Measurements from ENCODE around the gene TAMALIN.

Gene TAMALIN

DNA sequence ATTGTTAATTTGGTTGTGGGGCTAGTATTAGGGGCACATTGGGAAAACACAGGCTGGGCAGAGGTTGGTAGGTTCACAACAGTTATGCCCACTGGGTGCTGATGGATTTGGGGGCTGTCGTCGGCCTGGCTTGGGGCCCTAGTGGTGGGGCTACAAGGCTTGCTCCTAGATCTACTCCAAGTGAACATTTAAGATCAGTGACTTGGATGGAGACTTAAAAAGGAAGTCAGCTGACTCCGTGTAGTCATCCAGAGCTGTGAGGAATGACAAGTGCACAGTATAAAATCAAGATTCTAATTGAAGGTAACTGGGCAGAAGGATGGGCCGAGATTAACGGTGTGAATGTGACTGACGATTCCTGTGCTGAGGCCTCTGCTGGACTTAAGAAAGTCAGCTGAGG is 31.7 kb downstream of the TAMALIN start:
- DNase-seq = no peak

- DNase-seq = no peak
These were observed 34.3 kb downstream of the TAMALIN start for GRCh38 chr12:52041035-52041434.

- DNase-seq = peak; percentile 84
These were observed 35.0 kb downstream of the TAMALIN start for GRCh38 chr12:52041695-52042123.

- no peak for DNase-seq
These were observed 36.1 kb downstream of the TAMALIN start for GRCh38 chr12:52042706-52043385.

DNA sequence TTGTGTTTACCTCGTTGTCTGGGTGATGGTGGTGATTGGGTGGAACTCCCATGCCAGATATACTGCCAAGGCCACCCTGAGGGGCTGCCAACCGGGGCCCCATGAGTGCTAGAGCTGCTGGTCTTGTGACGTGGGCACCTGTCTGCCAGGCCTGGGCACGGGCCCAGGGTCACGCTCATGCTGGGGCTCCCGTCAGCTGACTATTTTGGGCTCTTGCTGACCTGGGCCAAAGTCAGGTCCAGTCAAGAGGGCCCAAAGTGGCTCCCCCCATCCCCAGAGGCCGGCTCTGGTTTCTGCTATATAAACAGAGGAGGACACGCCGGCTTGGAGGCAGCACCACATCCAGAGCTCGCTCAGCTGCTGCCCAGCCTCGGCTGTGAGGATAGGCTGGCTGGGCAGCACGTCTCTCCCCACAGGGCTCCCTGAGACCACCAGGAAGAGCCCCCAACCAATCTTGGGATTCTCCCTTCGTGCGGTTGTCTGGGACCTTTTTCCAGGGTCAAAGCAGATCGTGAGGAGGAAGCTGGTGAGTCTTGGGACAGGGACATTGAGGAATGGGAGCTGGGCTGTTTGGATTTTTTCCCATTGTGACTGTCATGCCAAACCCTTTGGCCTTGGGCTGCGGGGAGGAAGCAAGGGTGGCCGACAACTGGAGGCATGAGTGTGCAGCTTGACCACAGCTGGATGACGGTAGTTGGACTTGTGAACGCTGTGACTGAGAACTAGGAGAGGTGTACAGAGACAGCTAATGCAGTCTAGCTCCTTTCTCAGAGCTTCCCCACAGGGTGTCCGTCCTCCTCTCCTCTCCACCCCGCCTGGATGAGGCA is 36.9 kb downstream of the TAMALIN start:
- no peak for DNase-seq

GRCh38 chr12:52044292-52044983 is 37.7 kb downstream of the TAMALIN start:
- no peak for DNase-seq

- peak; percentile 43 for DNase-seq
These were observed 39.1 kb downstream of the TAMALIN start for GRCh38 chr12:52045794-52046199.

- DNase-seq = no peak
These were observed 40.1 kb downstream of the TAMALIN start for GRCh38 chr12:52046859-52047258.

DNA sequence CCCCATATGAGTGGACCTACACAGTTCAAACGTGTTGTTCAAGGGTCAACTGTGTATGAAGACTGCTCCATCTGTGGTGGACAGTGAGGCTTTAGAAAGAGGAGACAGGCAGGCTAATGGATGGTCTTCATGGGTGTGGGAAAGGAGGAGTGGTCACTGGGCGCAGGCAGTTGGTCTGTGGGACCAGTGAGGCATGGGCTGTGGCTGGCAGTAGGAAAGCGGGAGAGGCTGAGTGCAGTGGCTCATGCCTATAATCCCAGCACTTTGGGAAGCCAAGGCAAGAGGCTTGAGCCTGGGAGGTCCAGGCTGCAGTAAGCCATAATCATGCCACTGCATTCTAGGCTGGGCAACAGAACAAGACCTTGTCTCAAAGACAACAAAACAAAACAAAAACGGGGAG is 42.5 kb downstream of the TAMALIN start:
- DNase-seq = no peak

DNA sequence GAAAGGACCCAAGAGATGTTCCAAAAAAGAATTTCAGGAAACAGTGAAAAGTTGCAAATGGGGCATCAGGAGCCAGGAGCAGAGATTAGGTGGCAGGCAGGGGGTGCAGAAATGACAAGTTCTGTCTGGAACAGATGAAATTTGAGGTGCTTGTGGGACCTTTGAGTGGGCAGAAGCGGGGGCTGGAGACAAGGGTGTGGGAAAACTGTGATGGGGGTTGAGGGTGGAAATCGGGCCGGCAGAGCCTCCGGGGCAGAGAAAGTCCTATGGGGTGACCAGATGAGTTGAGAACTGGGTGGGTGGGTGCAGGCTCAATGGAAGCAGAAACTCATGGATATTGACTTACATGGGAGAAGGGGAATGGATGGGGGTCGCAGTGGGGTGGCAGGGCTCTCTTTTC is 42.9 kb downstream of the TAMALIN start:
- DNase-seq = no peak

GRCh38 chr12:52050116-52050757 is 43.5 kb downstream of the TAMALIN start:
- DNase-seq = peak; percentile 75

DNA sequence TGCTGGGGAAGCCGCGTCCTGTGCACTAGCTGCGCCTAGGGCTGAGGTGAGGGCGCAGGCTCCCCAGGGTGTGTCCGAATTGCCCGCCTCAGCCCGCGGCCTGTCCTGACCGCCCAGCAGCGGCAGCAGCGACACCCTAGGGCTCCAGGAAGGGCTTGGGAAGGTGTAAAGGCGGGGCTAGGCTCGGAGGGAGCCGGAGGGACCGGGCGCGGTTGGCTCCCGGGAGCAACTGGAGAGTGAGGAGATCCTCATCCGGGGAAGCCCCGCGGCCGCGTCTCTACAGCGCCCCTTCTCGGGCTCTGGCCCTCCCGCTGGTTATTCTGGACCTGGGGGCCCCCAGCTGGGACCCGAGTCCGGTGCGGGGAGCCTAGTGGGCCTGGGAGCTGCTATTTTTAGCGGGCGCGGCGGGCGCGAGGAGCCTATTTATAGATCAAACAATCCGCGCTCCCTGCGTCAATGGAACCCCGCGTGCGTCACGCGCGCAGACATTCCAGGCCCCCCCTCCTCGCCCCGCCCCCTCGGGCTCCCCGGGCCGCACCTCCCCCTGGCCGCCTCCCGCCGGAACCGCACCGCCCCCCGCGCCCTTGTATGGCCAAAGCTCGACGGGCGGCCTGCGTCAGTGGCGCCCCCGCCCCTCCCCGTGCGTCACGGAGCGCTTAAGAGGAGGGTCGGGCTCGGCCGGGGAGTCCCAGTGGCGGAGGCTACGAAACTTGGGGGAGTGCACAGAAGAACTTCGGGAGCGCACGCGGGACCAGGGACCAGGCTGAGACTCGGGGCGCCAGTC is 44.2 kb downstream of the TAMALIN start, which contains the start of gene NR4A1:
Gene NR4A1 (plus strand): TSS at position 685 of the 784 bp plus-strand sequence. CDS start 2,887 bp downstream, outside the sequence.
- peak; percentile 98 for DNase-seq

DNA sequence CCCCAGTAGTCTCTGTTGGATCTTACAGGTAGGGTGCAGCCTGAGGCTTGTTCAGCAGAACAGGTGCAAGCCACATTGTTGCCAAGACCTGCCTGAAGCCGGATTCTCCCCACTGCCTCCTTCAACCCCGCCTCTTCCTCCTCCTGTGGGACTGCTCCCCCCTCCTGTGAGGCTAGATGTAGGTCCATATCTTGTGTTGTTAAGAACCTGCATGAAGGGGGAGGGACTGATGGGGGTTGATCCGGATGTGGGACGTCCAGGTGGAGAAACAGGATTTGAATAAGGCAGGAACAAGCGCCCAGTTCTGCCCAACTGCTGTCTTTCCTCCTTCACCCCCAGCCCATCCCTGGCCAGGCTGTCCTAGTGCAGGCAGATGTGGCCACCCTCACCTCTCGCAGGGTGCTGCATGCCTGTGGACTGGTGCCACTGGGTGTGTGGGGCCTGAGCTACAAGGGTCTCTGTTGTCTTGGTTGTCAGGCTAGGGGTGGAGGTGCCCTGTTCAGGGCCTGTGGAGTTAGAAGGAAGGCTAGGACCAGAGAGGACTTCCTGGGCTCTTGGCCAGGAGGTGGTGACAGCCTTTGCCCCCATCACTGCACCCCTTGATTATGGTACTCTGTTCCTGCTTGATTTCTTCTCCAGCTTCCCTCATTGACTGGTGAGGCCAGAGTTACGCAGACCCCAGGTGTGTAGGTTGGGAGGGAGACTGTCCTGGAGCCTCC is 45.9 kb downstream of the TAMALIN start:
- peak; percentile 67 for DNase-seq

GRCh38 chr12:52053536-52054209 is 46.9 kb downstream of the TAMALIN start:
- no peak for DNase-seq

DNA sequence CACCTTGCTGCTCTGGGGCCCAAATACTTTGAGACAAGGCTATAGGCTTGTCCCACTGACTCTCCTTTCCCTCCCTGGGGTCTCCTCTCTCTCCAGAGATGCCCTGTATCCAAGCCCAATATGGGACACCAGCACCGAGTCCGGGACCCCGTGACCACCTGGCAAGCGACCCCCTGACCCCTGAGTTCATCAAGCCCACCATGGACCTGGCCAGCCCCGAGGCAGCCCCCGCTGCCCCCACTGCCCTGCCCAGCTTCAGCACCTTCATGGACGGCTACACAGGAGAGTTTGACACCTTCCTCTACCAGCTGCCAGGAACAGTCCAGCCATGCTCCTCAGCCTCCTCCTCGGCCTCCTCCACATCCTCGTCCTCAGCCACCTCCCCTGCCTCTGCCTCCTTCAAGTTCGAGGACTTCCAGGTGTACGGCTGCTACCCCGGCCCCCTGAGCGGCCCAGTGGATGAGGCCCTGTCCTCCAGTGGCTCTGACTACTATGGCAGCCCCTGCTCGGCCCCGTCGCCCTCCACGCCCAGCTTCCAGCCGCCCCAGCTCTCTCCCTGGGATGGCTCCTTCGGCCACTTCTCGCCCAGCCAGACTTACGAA is 47.6 kb downstream of the TAMALIN start:
- DNase-seq = no peak

- DNase-seq = no peak
These were observed 48.3 kb downstream of the TAMALIN start for GRCh38 chr12:52054833-52055730.

GRCh38 chr12:52055731-52056711 is 49.3 kb downstream of the TAMALIN start:
- DNase-seq = peak; percentile 42
